Caco-2 (cell line): ENCODE data around the gene TGM5. TPM values are rescaled to one million over a fixed set of nuclear protein-coding genes. Genes with fewer than 3 reads are reported as not detected.
"Not testable (repeated sequence)": the region's sequence is repeated elsewhere in the genome, so short reads cannot be mapped to it uniquely, and the experiment has no call there.

Experiments used
- BruUV-seq: library from RNA; stranded (reverse); fragments of 400-500 nt; replicated peaks from 2 replicates; lab custom pipeline; 2021; lab: Mats Ljungman, UMichigan
- CTCF ChIA-PET: fragments of 300-600 bp; sonication (Branson Sonifier 250); formaldehyde crosslinking; loops from one replicate; lab custom pipeline; 2022; ENCODE audit warnings: antibody characterized with exemption; lab: Charles Lee
- POLR2A ChIA-PET: fragments of 300-600 bp; sonication (Branson Sonifier 250); formaldehyde crosslinking; loops from one replicate; lab custom pipeline; 2022; ENCODE audit warnings: antibody characterized with exemption; lab: Charles Lee
- DNase-seq, 2 experiments: peaks; one replicate each; pipeline versions ENCODE4 v3.0.0 to v3.0.0-alpha.2; 2020 to 2022
- H3K27me3 ChIP-seq: replicated peaks from 2 replicates; pipeline ENCODE4 v1.6.0; 2011; ENCODE audit warnings: low read length; ENCODE audit not compliant: control insufficient read depth, insufficient read depth
- H3K36me3 ChIP-seq: 2 replicates; pipeline ENCODE4 v1.5.1; 2011; ENCODE audit warnings: low read length; ENCODE audit not compliant: control insufficient read depth, insufficient read depth
- H3K4me1 ChIP-seq: fragments of 250-450 bp; sonication (Bioruptor Pico); 2 replicates; pipeline ENCODE4 v1.5.1; 2020; ENCODE audit warnings: mild to moderate bottlenecking
- H3K4me3 ChIP-seq: 2 replicates; pipeline ENCODE4 v1.5.1; 2011; ENCODE audit warnings: low read depth, mild to moderate bottlenecking, control low read depth, low read length
- H3K9me3 ChIP-seq: fragments of 250-450 bp; sonication (Bioruptor Pico); 2 replicates; pipeline ENCODE4 v1.5.1; 2020; ENCODE audit warnings: mild to moderate bottlenecking, moderate library complexity
- H3K27ac Mint-ChIP-seq: one replicate; pipeline ENCODE4 v1.8.0; 2022; ENCODE audit warnings: mixed read lengths; ENCODE audit not compliant: unreplicated experiment
- H3K27me3 Mint-ChIP-seq: one replicate; pipeline ENCODE4 v1.8.0; 2022; ENCODE audit warnings: mixed read lengths; ENCODE audit not compliant: insufficient read depth, unreplicated experiment
- H3K36me3 Mint-ChIP-seq: one replicate; pipeline ENCODE4 v1.8.0; 2022; ENCODE audit warnings: mild to moderate bottlenecking, mixed read lengths; ENCODE audit not compliant: insufficient read depth, unreplicated experiment
- H3K4me1 Mint-ChIP-seq: one replicate; pipeline ENCODE4 v1.8.0; 2022; ENCODE audit warnings: low read depth, mixed read lengths; ENCODE audit not compliant: unreplicated experiment
- H3K4me3 Mint-ChIP-seq: one replicate; pipeline ENCODE4 v1.8.0; 2022; ENCODE audit warnings: mild to moderate bottlenecking, moderate library complexity, mixed read lengths; ENCODE audit not compliant: unreplicated experiment
- H3K9me3 Mint-ChIP-seq: one replicate; pipeline ENCODE4 v1.8.0; 2022; ENCODE audit warnings: mixed read lengths; ENCODE audit not compliant: unreplicated experiment
- intact Hi-C: fragments of 100-400 bp; cut with micrococcal nuclease; formaldehyde crosslinking; loops from one replicate; pipeline ENCODE4 v1.10.0; 2022; ENCODE audit not compliant: unreplicated experiment
- total RNA-seq: library from RNA; stranded (reverse); gene quantifications from 2 replicates; pipeline ENCODE4 v1.2.3, GENCODE V29; 2022
- TF ChIP-seq, protein P1 (sequence below), 2 experiments: fragments of 200-600 bp in 1 of 2; IDR thresholded peaks; 1 replicate in 1 of 2; 2 replicates in 1 of 2; pipeline versions ENCODE4 v1.5.1 to v1.8.0; 2011 to 2022; ENCODE audit warnings: antibody characterized with exemption in 1 of 2, control low read depth in 1 of 2, inconsistent platforms in 1 of 2, low read depth in 1 of 2, low read length in 1 of 2, mild to moderate bottlenecking in 1 of 2, moderate library complexity in 1 of 2; ENCODE audit not compliant: insufficient read depth in 1 of 2, severe bottlenecking in 1 of 2, unreplicated experiment in 1 of 2

TGM5 gene
- total RNA-seq, 1 experiment from 2014 or later: not detected

DNA sequence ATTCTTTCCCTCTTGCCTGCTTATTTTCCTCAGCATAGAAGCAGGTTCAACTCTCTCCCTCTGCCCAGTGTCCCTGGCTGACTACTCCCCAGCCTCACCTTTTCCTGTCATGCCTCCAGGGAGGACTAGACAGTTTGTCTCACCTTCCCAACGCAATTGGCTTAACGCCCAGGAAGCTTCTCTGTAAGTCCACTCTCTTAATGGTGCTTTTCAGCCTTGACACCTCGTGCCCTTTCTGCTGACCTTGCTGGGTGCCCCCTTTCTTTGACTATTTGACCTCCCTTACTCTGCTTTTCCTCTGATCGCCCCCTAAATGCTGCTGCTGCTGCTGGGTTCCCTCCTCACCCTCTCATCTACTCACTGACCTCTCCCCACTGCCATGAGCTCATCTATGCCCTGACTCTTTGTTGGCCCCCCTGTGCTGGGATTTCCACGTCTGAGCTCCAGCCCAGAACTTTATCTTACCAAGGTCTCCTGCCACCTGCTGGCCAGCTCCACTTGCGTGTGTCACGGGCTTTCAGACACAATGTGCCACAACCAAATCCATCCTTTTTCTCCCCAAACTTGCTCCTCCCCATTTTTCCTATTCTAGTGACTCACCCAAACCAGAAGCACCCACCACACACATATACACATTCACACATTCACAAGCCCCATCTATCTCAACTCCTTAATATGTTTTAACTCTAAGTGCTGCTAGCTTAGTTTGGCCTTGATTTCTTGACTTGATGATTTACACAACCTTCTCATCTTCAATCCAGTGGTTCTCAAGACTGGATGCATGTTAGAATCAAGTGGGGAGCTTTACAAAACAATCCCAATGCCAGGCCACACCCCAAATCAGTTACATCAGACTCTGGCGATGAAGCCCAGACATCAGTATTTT lies 62.5 kb downstream of the TGM5 start:
- Mint-ChIP-seq H3K9me3 (no peaks in the 10 kb centered on the region), H3K27me3 (peaks cover 7% of the 10 kb centered on the region), H3K4me3 (no peak overlapping the region), H3K27ac (no peak overlapping the region), H3K36me3 (no peaks in the 10 kb centered on the region), H3K4me1 (peaks cover 7% of the 10 kb centered on the region)
- TF ChIP-seq, protein P1, sequence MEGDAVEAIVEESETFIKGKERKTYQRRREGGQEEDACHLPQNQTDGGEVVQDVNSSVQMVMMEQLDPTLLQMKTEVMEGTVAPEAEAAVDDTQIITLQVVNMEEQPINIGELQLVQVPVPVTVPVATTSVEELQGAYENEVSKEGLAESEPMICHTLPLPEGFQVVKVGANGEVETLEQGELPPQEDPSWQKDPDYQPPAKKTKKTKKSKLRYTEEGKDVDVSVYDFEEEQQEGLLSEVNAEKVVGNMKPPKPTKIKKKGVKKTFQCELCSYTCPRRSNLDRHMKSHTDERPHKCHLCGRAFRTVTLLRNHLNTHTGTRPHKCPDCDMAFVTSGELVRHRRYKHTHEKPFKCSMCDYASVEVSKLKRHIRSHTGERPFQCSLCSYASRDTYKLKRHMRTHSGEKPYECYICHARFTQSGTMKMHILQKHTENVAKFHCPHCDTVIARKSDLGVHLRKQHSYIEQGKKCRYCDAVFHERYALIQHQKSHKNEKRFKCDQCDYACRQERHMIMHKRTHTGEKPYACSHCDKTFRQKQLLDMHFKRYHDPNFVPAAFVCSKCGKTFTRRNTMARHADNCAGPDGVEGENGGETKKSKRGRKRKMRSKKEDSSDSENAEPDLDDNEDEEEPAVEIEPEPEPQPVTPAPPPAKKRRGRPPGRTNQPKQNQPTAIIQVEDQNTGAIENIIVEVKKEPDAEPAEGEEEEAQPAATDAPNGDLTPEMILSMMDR (IDR thresholded peaks at IDR 0.05; ENCODE audit: insufficient read depth in 1 of 2, low read depth in 1 of 2, low read length in 1 of 2, severe bottlenecking in 1 of 2, unreplicated experiment in 1 of 2): peak; percentile 68 to 80
- Histone ChIP-seq H3K36me3 (no peaks in the 10 kb centered on the region), H3K4me1 (no peaks in the 10 kb centered on the region; the same call in 1 of the 2 replicates), H3K27me3 (peaks cover 1% of the 10 kb centered on the region; the same call in 1 of the 2 replicates), H3K9me3 (no peaks in the 10 kb centered on the region), H3K4me3 (no peak overlapping the region)
- BruUV-seq: no TSS peak
- ChIA-PET POLR2A (interaction anchor here (0.5 kb wide), 1 partner anchor 1257 kb away, joined by 3 read pairs; no protein-coding TSS in a partner anchor), CTCF (interaction anchor here (0.6 to 1.4 kb wide), 11 partner anchors 8 to 403 kb away, joined by 3 to 15 read pairs (median 5); partner anchors contain the start of gene CCNDBP1)
- intact Hi-C loops: loop anchor here (10.0 kb wide), 1 partner anchor 499 kb away; no protein-coding TSS in a partner anchor
- DNase-seq: peak; percentile 59 to 61

GRCh38 chr15:43199945-43200488 lies 66.7 kb downstream of the TGM5 start:
- no peaks in the 10 kb centered on the region for H3K36me3 Mint-ChIP-seq
- H3K27me3 ChIP-seq: no peaks in the 10 kb centered on the region
- peaks cover 10% of the 10 kb centered on the region for H3K9me3 Mint-ChIP-seq
- no peaks in the 10 kb centered on the region for H3K9me3 ChIP-seq
- BruUV-seq: no TSS peak
- no peaks in the 10 kb centered on the region for H3K36me3 ChIP-seq
- no peak overlapping the region for H3K4me3 ChIP-seq
- H3K27me3 Mint-ChIP-seq: peaks cover 5% of the 10 kb centered on the region
- H3K27ac Mint-ChIP-seq: no peak overlapping the region
- no peaks in the 10 kb centered on the region; the same call in 1 of the 2 replicates for H3K4me1 ChIP-seq
- no peak for DNase-seq
- ChIA-PET CTCF (interaction anchor here (1.0 to 1.2 kb wide), 2 partner anchors 9 to 86 kb away, joined by 3 to 4 read pairs; no protein-coding TSS in a partner anchor), POLR2A (no interaction called here)
- TF ChIP-seq, protein P1 (IDR thresholded peaks at IDR 0.05; ENCODE audit: insufficient read depth in 1 of 2, low read depth in 1 of 2, low read length in 1 of 2, severe bottlenecking in 1 of 2, unreplicated experiment in 1 of 2): no peak
- no peak overlapping the region for H3K4me3 Mint-ChIP-seq
- intact Hi-C loops: loop anchor here (10.0 kb wide), 1 partner anchor 495 kb away; no protein-coding TSS in a partner anchor
- H3K4me1 Mint-ChIP-seq: peaks cover 7% of the 10 kb centered on the region

- H3K27me3 ChIP-seq: no peaks in the 10 kb centered on the region
- H3K4me3 Mint-ChIP-seq: no peak overlapping the region
- POLR2A ChIA-PET: no interaction called here
- CTCF ChIA-PET: interaction anchor here (1.0 to 1.2 kb wide), 2 partner anchors 10 to 87 kb away, joined by 3 to 4 read pairs; no protein-coding TSS in a partner anchor
- no peak overlapping the region for H3K4me3 ChIP-seq
- peaks cover 2% of the 10 kb centered on the region for H3K27me3 Mint-ChIP-seq
- H3K4me1 ChIP-seq: no peaks in the 10 kb centered on the region; the same call in 1 of the 2 replicates
- H3K9me3 ChIP-seq: no peaks in the 10 kb centered on the region
- H3K9me3 Mint-ChIP-seq: peaks cover 10% of the 10 kb centered on the region
- peaks cover 5% of the 10 kb centered on the region for H3K36me3 Mint-ChIP-seq
- BruUV-seq: no TSS peak
- no peak overlapping the region for H3K27ac Mint-ChIP-seq
- peaks cover 1% of the 10 kb centered on the region for H3K4me1 Mint-ChIP-seq
- H3K36me3 ChIP-seq: no peaks in the 10 kb centered on the region
- no peak for DNase-seq
- intact Hi-C loops: no loop called here
- TF ChIP-seq, protein P1 (IDR thresholded peaks at IDR 0.05; ENCODE audit: insufficient read depth in 1 of 2, low read depth in 1 of 2, low read length in 1 of 2, severe bottlenecking in 1 of 2, unreplicated experiment in 1 of 2): no peak
Measured at GRCh38 chr15:43198992-43199391, 67.7 kb downstream of the TGM5 start.

- H3K9me3 Mint-ChIP-seq: peaks cover 10% of the 10 kb centered on the region
- H3K27me3 ChIP-seq, CTCF ChIA-PET, BruUV-seq, H3K4me3 Mint-ChIP-seq, intact Hi-C loops, H3K4me1 ChIP-seq, DNase-seq, H3K36me3 Mint-ChIP-seq, POLR2A ChIA-PET, H3K4me1 Mint-ChIP-seq, H3K4me3 ChIP-seq, H3K27me3 Mint-ChIP-seq, H3K36me3 ChIP-seq, H3K9me3 ChIP-seq, H3K27ac Mint-ChIP-seq: not testable (repeated sequence)
Measured at GRCh38 chr15:43198556-43198955, 68.2 kb downstream of the TGM5 start.
